Purkinje cell (primary cell): Measurements from ENCODE around the gene SCRN2. TPM values are rescaled to one million over a fixed set of nuclear protein-coding genes. Genes with fewer than 3 reads are reported as not detected.

Experiments
- polyA plus RNA-seq: library from polyadenylated mRNA; unstranded; fragments of >200 nt; fragmentation: Nextera tagmentation; gene quantifications from 2 replicates; pipeline ENCODE4 v1.2.1, GENCODE V29; 2014

The SCRN2 gene
- polyA plus RNA-seq, result 0.58 and 1.3 TPM in 2 replicates

DNA sequence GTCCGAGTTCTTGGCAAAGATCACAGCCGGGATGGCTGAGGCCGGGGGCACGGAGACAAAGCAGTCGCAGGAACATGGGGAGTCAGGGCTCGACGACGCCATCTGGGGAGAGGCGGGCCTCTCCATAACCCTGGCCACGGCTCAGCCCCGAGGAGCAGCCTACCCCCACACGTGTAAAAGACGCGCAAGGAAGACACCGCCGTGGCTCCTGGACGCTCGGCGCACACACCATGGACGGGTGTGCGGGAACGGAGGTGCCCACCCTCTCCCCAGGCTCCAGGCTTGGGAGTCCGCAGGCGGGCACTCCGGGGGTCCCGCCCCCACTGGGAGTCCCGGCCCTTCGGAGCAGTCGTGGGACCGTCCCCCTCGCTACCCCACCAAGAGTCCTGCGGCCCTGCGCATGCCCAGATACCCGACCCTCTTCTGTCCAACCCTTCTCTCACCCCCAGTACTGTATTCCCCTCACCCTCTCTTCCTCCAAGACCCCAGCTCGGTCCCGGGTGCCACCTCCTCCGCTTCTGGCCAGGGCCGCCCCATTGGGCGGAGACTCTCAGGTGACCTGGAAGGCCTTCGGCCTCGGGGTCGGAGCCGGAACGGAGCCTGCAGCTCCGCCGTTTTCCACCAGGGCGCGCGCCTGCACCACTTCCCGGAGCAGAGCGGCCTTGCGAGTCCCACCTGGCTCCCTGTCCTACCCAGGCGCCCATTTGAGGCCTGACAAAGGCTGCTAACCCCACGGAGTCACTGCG, at the start of gene SCRN2:
TSS of gene SCRN2 (minus strand) at position 532 of the 746 bp plus-strand sequence. CDS start at position 102, 430 bp downstream.

DNA sequence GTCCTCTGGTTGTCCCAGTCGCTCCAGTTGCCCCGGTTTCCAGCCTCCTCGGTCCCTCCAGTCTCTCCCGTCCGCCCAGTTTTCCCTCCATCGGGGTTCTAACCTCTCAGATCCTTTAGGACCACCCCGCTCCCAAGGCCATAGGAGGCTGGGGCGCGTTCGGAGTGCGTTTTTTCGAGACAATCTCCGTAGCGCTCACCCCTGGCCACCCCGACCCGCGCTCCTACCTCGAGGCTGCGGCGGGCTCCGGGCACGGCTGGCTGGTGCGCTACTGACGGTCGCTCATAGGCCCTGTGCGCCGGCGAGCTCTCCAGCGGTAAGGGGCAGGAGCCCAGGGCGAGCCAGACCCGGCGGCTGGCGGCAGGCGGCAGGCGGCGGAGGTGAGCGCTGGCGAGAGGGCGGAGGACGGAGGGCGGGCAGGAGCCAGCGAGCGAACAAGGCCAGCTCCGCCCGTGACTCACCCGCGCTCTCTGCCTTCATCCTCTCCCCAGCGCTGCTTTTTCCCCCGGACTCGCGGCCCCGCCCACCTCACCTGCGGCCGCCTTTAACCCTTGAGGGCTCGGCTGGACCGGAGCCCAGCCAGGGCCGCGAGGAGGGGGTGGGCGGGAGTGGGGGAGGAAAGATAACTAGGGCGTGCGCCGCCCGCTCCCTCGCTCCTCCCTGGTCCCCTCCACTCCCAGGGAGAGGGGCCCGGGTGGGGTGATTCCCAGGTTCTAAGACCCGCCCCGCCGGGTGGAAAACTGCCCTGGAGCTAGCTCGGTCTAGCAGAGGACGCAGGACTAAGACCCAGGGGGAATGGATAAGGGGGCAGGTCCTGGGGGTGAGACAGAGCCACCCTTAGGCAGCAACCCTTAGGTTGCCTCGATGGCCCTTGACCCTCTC, 9.9 kb upstream of the SCRN2 start, which contains the start of gene SP6:
TSS of gene SP6 (minus strand) at position 472 of the 882 bp plus-strand sequence. CDS start 2,734 bp downstream, outside the sequence.

GRCh38 chr17:47831003-47831933, 9.8 kb downstream of the SCRN2 start, which contains the start of the genes LRRC46 and MRPL10:
Gene LRRC46 (plus strand): TSS chr17:47831670. CDS start chr17:47831990, 320 bp downstream.
Gene MRPL10 (minus strand): TSS chr17:47831541. CDS start chr17:47831511, 30 bp downstream.

GRCh38 chr17:47821424-47822391, 19.4 kb downstream of the SCRN2 start, which contains the start of gene OSBPL7:
Gene OSBPL7 (minus strand): TSS chr17:47821794. CDS start chr17:47820278, 1,516 bp downstream.

Other genes starting within 250 kb of the SCRN2 start
- 79.4 and 84.5 TPM in 2 replicates for gene KPNB1, start 191.4 kb downstream of the SCRN2 start, polyA plus RNA-seq
- gene TBKBP1, start 147.1 kb downstream of the SCRN2 start, polyA plus RNA-seq, result 2.1 TPM in 1 of 2 replicates, not detected in the other
- not detected in 2 replicates for gene TBX21, start 108.0 kb downstream of the SCRN2 start, polyA plus RNA-seq
- 0.67 and 0.90 TPM in 2 replicates for gene OSBPL7, start 19.5 kb downstream of the SCRN2 start, polyA plus RNA-seq
- 21.8 and 31.4 TPM in 2 replicates for gene MRPL10, start 9.7 kb downstream of the SCRN2 start, polyA plus RNA-seq
- gene LRRC46, start 9.6 kb downstream of the SCRN2 start, polyA plus RNA-seq, result 6.0 TPM in 1 of 2 replicates, not detected in the other
- gene SP6, start 9.9 kb upstream of the SCRN2 start, polyA plus RNA-seq, result not detected in 2 replicates
- 2.1 and 3.0 TPM in 2 replicates for gene SP2, start 55.0 kb upstream of the SCRN2 start, polyA plus RNA-seq
- 14.7 and 43.6 TPM in 2 replicates for gene PNPO, start 100.3 kb upstream of the SCRN2 start, polyA plus RNA-seq
- gene PRR15L, start 116.6 kb upstream of the SCRN2 start, polyA plus RNA-seq, result not detected in 2 replicates
- 26.8 and 49.8 TPM in 2 replicates for gene CDK5RAP3, start 129.8 kb upstream of the SCRN2 start, polyA plus RNA-seq
- 3.9 TPM in 1 of 2 replicates, not detected in the other for gene COPZ2, start 196.5 kb upstream of the SCRN2 start, polyA plus RNA-seq
- 24.4 and 28.8 TPM in 2 replicates for gene NFE2L1, start 207.1 kb upstream of the SCRN2 start, polyA plus RNA-seq